ENCODE results near the gene CHAC1.
A peak's percentile ranks its signal among the peaks of the same experiment; 100 is the strongest.

The CHAC1 gene

DNA sequence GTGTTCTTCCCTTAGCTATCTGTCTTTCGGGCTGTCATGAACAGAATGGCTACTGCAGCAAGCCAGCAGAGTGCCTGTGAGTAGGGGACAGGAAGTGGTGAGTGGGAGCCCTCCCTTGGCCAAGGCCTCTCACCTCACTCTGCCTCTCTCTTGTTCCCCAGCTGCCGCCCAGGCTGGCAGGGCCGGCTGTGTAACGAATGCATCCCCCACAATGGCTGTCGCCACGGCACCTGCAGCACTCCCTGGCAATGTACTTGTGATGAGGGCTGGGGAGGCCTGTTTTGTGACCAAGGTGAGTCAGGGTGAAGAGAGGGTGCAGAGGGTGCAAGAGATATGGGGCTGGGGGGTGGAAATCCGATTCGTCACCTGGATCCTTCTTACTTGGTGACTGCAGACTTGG is 21.1 kb upstream of the CHAC1 start:
- DNase-seq (ENCODE audit: low spot score), result no peak
- TF ChIP-seq, protein P1, sequence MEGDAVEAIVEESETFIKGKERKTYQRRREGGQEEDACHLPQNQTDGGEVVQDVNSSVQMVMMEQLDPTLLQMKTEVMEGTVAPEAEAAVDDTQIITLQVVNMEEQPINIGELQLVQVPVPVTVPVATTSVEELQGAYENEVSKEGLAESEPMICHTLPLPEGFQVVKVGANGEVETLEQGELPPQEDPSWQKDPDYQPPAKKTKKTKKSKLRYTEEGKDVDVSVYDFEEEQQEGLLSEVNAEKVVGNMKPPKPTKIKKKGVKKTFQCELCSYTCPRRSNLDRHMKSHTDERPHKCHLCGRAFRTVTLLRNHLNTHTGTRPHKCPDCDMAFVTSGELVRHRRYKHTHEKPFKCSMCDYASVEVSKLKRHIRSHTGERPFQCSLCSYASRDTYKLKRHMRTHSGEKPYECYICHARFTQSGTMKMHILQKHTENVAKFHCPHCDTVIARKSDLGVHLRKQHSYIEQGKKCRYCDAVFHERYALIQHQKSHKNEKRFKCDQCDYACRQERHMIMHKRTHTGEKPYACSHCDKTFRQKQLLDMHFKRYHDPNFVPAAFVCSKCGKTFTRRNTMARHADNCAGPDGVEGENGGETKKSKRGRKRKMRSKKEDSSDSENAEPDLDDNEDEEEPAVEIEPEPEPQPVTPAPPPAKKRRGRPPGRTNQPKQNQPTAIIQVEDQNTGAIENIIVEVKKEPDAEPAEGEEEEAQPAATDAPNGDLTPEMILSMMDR (IDR thresholded peaks at IDR 0.05; ENCODE audit: borderline replicate concordance, control extremely low read depth, extremely low read depth, insufficient read depth, missing control alignments), result no peak
- in situ Hi-C loops (cut with MboI; ENCODE audit: low sequenced_read_pairs, unreplicated experiment), result no loop called here

DNA sequence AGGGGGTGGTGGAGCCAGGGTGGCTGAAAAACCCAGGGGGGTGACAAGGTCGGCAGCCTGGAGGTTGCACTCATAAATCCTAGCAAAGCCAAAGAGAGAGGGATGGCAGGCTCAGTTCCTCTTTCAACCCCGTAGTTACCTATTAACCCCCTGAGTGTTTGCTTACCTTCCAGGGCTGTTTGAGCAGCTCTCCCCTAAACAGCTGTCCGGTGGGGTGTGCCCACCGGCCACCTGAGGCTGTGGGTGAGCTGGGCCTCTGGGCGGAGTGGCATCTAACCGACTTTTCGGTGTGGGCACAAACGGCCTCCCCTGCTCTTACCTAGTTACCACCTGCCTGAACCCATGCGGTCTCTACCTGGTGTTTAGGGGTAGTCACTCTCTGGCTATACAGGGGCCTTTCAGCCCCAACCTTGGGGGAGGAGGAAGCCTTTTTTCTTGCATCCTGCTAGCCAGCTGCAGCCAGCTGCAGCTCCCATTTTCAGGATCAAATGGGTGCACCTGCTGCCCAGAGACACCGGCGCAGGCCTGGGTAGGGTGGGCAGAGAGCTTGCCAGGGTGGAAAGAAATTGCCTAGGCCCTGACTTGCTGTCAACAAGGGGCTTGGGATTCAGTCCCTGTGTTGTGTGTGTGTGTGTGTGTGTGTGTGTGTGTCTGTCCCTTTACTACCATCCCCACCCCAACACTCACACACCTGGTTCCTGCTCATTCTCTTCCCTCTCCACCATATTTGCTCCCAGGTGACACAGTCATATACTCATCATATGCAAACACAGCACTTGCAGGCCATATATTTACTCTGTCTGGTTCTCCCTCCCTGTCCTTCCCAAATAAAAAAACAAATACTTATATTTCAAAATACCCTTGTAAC is 20.4 kb upstream of the CHAC1 start:
- TF ChIP-seq, protein P1 (IDR thresholded peaks at IDR 0.05; ENCODE audit: borderline replicate concordance, control extremely low read depth, extremely low read depth, insufficient read depth, missing control alignments), result no peak
- DNase-seq (ENCODE audit: low spot score), result no peak
- in situ Hi-C loops (cut with MboI; ENCODE audit: low sequenced_read_pairs, unreplicated experiment), result no loop called here

DNA sequence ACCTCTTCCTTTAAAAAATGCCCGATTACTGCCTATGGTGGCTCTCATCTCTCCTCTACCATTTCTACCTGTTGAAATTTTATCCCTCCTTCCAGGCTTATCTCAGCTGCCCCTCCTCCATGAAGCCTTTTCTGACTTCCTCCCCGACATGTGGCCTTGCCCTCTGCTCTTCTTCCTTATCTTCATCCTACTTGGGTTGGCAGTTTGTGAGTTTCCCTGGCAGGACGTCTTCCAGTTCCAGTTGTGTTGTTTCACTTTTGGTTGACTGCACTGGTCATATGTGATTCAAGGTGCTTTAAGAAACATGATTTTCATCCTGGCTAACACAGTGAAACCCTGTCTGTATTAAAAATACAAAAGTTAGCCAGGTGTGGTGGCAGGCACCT is 19.8 kb upstream of the CHAC1 start:
- in situ Hi-C loops (cut with MboI; ENCODE audit: low sequenced_read_pairs, unreplicated experiment), result no loop called here
- no peak for DNase-seq (ENCODE audit: low spot score)
- TF ChIP-seq, protein P1 (IDR thresholded peaks at IDR 0.05; ENCODE audit: borderline replicate concordance, control extremely low read depth, extremely low read depth, insufficient read depth, missing control alignments), result no peak

DNA sequence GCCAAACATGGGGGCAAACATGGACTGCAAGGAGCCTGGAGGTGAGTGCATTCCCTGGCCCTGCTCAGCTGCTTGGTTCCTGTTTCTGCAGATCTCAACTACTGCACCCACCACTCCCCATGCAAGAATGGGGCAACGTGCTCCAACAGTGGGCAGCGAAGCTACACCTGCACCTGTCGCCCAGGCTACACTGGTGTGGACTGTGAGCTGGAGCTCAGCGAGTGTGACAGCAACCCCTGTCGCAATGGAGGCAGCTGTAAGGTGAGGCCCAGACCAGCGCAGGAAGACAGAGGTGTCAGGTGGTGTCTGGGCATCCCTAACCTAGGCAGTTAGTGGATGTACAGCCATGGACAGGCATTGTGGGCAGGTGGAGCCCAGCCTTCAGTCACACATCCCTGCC is 18.8 kb upstream of the CHAC1 start:
- no peak for DNase-seq (ENCODE audit: low spot score)
- TF ChIP-seq, protein P1 (IDR thresholded peaks at IDR 0.05; ENCODE audit: borderline replicate concordance, control extremely low read depth, extremely low read depth, insufficient read depth, missing control alignments), result no peak
- in situ Hi-C loops (cut with MboI; ENCODE audit: low sequenced_read_pairs, unreplicated experiment), result no loop called here

DNA sequence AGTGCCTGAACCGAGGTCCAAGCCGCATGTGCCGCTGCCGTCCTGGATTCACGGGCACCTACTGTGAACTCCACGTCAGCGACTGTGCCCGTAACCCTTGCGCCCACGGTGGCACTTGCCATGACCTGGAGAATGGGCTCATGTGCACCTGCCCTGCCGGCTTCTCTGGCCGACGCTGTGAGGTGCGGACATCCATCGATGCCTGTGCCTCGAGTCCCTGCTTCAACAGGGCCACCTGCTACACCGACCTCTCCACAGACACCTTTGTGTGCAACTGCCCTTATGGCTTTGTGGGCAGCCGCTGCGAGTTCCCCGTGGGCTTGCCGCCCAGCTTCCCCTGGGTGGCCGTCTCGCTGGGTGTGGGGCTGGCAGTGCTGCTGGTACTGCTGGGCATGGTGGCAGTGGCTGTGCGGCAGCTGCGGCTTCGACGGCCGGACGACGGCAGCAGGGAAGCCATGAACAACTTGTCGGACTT is 17.0 kb upstream of the CHAC1 start:
- in situ Hi-C loops (cut with MboI; ENCODE audit: low sequenced_read_pairs, unreplicated experiment), result no loop called here
- DNase-seq (ENCODE audit: low spot score), result no peak
- TF ChIP-seq, protein P1 (IDR thresholded peaks at IDR 0.05; ENCODE audit: borderline replicate concordance, control extremely low read depth, extremely low read depth, insufficient read depth, missing control alignments), result no peak

DNA sequence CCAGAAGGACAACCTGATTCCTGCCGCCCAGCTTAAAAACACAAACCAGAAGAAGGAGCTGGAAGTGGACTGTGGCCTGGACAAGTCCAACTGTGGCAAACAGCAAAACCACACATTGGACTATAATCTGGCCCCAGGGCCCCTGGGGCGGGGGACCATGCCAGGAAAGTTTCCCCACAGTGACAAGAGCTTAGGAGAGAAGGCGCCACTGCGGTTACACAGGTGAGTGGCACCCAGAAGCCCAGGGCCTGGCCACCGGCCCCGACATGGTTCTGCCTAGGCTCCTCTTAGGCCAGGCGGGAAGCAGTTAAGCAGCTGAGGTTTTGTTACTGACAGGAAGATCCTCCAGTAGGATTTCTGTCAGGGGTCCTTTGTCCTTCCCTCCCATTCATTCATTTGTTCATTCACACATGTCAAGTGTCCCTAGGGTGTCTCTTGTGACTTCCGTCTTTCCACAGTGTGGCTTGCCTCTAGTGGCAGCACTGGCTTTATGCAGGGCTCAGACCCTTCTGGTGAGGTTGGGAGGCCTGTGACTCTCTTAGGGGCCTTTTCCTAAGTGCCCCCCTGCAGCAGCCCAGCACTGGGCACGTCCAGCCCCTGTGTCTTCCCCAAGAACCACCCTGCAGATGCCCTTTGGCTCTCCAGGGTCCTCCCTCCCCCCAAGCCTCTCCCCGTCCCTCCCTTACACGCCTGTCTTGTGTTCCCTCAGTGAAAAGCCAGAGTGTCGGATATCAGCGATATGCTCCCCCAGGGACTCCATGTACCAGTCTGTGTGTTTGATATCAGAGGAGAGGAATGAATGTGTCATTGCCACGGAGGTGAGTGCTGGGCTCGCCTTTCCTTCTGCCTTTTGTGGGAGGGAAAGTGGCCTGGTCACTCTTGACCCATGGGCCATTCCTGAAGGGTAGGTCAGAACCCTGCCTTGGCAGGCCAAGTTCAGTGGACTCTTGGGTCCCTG is 16.3 kb upstream of the CHAC1 start:
- in situ Hi-C loops (cut with MboI; ENCODE audit: low sequenced_read_pairs, unreplicated experiment), result no loop called here
- TF ChIP-seq, protein P1 (IDR thresholded peaks at IDR 0.05; ENCODE audit: borderline replicate concordance, control extremely low read depth, extremely low read depth, insufficient read depth, missing control alignments), result peak; percentile 19
- no peak for DNase-seq (ENCODE audit: low spot score)

All from GM13976 (cell line).